ENCODE data around the gene CMPK1.

The CMPK1 gene

DNA sequence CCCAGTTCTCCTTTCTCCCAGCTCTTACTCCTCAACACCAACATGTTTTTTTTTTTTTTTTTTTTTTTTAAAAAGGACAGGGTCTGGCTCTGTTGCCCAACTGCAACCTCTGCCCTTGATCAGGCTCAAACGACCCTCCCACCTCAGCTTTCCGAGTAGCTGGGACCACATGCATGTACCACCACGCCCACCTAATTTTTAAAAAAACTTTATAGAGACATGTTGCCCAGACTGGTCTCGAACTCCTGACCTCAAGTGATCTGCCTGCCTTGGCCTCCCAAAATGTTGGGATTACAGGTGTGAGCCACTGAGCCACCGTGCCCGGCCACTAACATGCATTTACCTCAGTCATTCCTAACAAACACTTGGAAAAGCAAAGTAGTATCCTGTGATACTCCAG, 51.4 kb downstream of the CMPK1 start:
- H3K4me1 ChIP-seq, result no peaks in the 10 kb centered on the region
- TF ChIP-seq CTCF (IDR thresholded peaks at IDR 0.05; ENCODE audit: low read depth, low read length), result no peak
- no peak overlapping the region for H3K4me3 ChIP-seq (ENCODE audit: low read depth, low read length)
- H3K9me3 ChIP-seq, result no peaks in the 10 kb centered on the region
- H3K36me3 ChIP-seq, result no peaks in the 10 kb centered on the region
- H3K27me3 ChIP-seq, result no peaks in the 10 kb centered on the region
- DNase-seq, result no peak

DNA sequence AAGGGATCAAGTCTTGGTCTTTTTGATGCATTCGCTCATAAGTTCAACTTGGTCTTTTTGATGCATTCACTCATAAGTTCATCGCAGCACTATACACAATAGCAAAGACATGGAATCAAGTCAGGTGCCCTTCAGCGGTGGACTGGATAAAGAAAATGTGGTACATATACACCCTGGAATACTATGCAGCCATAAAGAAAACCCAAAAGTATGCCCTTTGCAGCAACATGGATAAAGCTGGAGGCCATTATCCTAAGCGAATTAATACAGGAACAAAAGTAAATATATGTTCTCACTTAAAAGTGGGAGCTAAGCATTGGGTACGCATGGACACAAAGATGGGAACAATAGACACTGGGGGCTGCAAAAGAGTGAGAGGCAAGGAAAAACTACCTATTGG, 52.7 kb downstream of the CMPK1 start:
- Histone ChIP-seq H3K4me1 (no peaks in the 10 kb centered on the region), H3K9me3 (no peaks in the 10 kb centered on the region), H3K27me3 (no peaks in the 10 kb centered on the region), H3K4me3 (ENCODE audit: low read depth, low read length) (no peak overlapping the region), H3K36me3 (no peaks in the 10 kb centered on the region)
- no peak for TF ChIP-seq CTCF (IDR thresholded peaks at IDR 0.05; ENCODE audit: low read depth, low read length)
- DNase-seq, result no peak

DNA sequence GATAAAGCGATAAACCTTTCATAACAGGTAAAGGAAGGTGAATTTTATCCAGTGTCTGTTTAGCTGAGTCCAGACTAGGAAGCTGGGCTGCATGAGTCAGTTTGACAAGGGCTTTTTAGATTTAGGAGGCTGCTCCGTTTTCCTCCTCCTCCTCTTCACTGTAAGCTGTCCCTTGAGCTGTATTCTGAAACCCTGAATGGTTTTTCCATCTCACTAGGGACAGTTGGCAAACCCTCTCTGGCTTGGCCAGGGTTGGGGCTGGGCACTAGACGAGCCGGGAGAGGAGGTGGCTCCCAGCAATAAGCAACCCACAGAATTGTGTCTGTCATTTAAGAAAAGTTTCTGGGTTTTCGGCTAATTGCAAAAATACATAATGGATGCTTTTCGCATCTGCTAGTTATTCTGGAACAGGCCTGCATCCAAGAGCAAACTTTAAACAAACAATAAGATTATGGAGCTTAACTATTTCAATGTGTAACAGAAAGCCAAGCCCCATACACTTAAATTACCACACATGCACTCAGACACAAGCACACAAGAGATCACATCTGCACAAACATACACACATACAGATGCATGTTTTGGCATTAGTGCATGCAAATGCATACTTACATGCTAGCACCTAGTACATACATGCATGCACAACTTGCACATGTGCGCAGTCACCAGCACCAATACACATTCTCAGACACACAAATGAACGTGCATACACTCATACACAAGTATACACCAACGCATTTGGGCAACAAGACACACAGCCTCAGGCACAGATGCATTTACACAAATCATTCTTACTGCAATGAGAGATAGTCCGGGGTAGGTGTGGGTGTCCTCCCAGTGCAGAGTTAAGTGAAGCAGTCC, 54.7 kb downstream of the CMPK1 start:
- TF ChIP-seq CTCF (IDR thresholded peaks at IDR 0.05; ENCODE audit: low read depth, low read length), result no peak
- Histone ChIP-seq H3K27me3 (no peaks in the 10 kb centered on the region), H3K36me3 (no peaks in the 10 kb centered on the region), H3K4me3 (ENCODE audit: low read depth, low read length) (no peak overlapping the region), H3K9me3 (no peaks in the 10 kb centered on the region), H3K4me1 (no peaks in the 10 kb centered on the region)
- DNase-seq, result no peak

- Histone ChIP-seq H3K4me1 (no peaks in the 10 kb centered on the region), H3K4me3 (ENCODE audit: low read depth, low read length) (no peak overlapping the region), H3K9me3 (no peaks in the 10 kb centered on the region), H3K36me3 (no peaks in the 10 kb centered on the region), H3K27me3 (no peaks in the 10 kb centered on the region)
- peak; percentile 64 for TF ChIP-seq CTCF (IDR thresholded peaks at IDR 0.05; ENCODE audit: low read depth, low read length)
- peak; percentile 55 for DNase-seq
Observed at GRCh38 chr1:47388891-47389238, 55.3 kb downstream of the CMPK1 start.

DNA sequence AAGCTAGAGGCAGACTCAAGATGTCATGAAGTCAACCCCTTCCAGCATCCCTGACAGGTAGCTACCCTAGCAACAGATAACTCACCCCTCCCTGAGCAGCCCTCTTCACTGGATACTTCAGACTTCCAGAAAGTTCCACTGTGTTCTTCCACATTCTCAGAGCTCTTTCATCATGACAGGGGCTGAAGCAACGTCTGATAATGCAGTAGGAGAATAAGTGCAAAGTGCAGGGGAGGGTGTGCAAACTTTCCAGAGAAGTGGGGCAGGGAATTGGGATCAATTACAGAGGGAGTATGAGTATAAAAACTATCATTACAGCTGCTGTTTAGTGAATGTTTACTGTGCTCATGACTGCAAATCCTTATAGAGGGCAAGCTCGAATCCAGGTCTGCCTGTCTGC, 56.1 kb downstream of the CMPK1 start:
- no peaks in the 10 kb centered on the region for H3K27me3 ChIP-seq
- no peak for TF ChIP-seq CTCF (IDR thresholded peaks at IDR 0.05; ENCODE audit: low read depth, low read length)
- H3K36me3 ChIP-seq, result no peaks in the 10 kb centered on the region
- H3K4me1 ChIP-seq, result no peaks in the 10 kb centered on the region
- H3K4me3 ChIP-seq (ENCODE audit: low read depth, low read length), result no peak overlapping the region
- no peak for DNase-seq
- no peaks in the 10 kb centered on the region for H3K9me3 ChIP-seq

DNA sequence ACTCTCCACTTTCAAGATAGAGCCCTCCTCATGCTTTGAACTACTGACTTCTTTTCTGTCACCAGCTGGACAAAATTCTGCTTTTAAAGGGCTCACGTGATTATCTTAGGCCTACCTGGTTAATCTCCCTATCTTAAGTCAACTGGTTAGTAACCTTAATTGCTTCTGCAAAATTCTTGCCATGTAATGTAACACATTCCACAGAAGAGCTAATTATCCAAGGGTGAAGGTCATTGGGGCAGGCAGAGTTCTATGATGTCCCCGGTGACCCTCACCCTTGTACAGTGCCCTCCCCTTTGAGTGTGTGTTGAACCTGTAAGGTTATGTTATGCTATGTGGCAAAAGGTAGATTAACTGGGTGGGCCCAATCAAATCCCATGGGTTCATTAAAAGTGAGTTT, 57.3 kb downstream of the CMPK1 start:
- Histone ChIP-seq H3K4me1 (no peaks in the 10 kb centered on the region), H3K9me3 (no peaks in the 10 kb centered on the region), H3K36me3 (no peaks in the 10 kb centered on the region), H3K27me3 (no peaks in the 10 kb centered on the region), H3K4me3 (ENCODE audit: low read depth, low read length) (no peak overlapping the region)
- no peak for TF ChIP-seq CTCF (IDR thresholded peaks at IDR 0.05; ENCODE audit: low read depth, low read length)
- no peak for DNase-seq
